NCI-H1694 treated with DMSO at 0.1 percent for 48 hours (cell line): ENCODE measurements around the gene USP49.

Experiments
- DNase-seq: peaks from one replicate; lab custom pipeline; 2025; lab: John Stamatoyannopoulos, UW

USP49 gene

GRCh38 chr6:41929924-41930323 lies 34.7 kb upstream of the USP49 start:
- no peak for DNase-seq

- DNase-seq: no peak
Measured at GRCh38 chr6:41927253-41927652, 32.1 kb upstream of the USP49 start.

- DNase-seq: no peak
Measured at GRCh38 chr6:41922154-41922553, 27.0 kb upstream of the USP49 start.

GRCh38 chr6:41921712-41921998 lies 26.5 kb upstream of the USP49 start:
- DNase-seq: no peak

- peak; percentile 86 for DNase-seq
Measured at GRCh38 chr6:41920921-41921711, 25.9 kb upstream of the USP49 start, which contains the start of the genes BYSL and MED20. BYSL (plus strand) TSS chr6:41921499; CDS start chr6:41921563, 64 bp downstream. MED20 (minus strand) TSS chr6:41921139; CDS start chr6:41921018, 121 bp downstream.

- no peak for DNase-seq
Measured at GRCh38 chr6:41917528-41917927, 22.4 kb upstream of the USP49 start.

GRCh38 chr6:41914869-41915530 lies 19.8 kb upstream of the USP49 start:
- no peak for DNase-seq

- DNase-seq: no peak
Measured at GRCh38 chr6:41914343-41914742, 19.2 kb upstream of the USP49 start.

GRCh38 chr6:41909727-41910126 lies 14.6 kb upstream of the USP49 start:
- DNase-seq: no peak

- DNase-seq: no peak
Measured at GRCh38 chr6:41901882-41902519, 6.8 kb upstream of the USP49 start.

- DNase-seq: no peak
Measured at GRCh38 chr6:41900861-41901260, 5.7 kb upstream of the USP49 start.

- DNase-seq: no peak
Measured at GRCh38 chr6:41896281-41896680, 1.1 kb upstream of the USP49 start.

GRCh38 chr6:41894366-41895299 lies 542 bp downstream of the USP49 start:
- peak; percentile 72 for DNase-seq

- DNase-seq: no peak
Measured at GRCh38 chr6:41892921-41893564, 2.1 kb downstream of the USP49 start.

- DNase-seq: no peak
Measured at GRCh38 chr6:41887331-41887751, 7.8 kb downstream of the USP49 start.

GRCh38 chr6:41885930-41886329 lies 9.2 kb downstream of the USP49 start:
- no peak for DNase-seq

GRCh38 chr6:41884957-41885356 lies 10.2 kb downstream of the USP49 start:
- no peak for DNase-seq

GRCh38 chr6:41881506-41881905 lies 13.7 kb downstream of the USP49 start:
- DNase-seq: no peak

- DNase-seq: no peak
Measured at GRCh38 chr6:41878961-41879405, 16.2 kb downstream of the USP49 start.

- no peak for DNase-seq
Measured at GRCh38 chr6:41878246-41878645, 16.9 kb downstream of the USP49 start.

- no peak for DNase-seq
Measured at GRCh38 chr6:41877051-41877680, 18.0 kb downstream of the USP49 start.
